Ishikawa (cell line): Measurements from ENCODE around the gene MVK.

Experiments used
- CEBPB ChIP-seq: IDR thresholded peaks from 2 replicates; pipeline ENCODE4 v1.6.1; 2012
- EP300 ChIP-seq: IDR thresholded peaks from 2 replicates; pipeline ENCODE4 v1.6.1; 2012; ENCODE audit warnings: borderline replicate concordance
- FOXM1 ChIP-seq: IDR thresholded peaks from 2 replicates; pipeline ENCODE4 v1.6.1; 2012; ENCODE audit warnings: low read depth, borderline replicate concordance
- TAF1 ChIP-seq: IDR thresholded peaks from 2 replicates; pipeline ENCODE4 v1.6.1; 2012; ENCODE audit warnings: low read depth, mild to moderate bottlenecking
- TCF12 ChIP-seq: IDR thresholded peaks from 2 replicates; pipeline ENCODE4 v1.6.1; 2012; ENCODE audit warnings: low read depth
- YY1 ChIP-seq: IDR thresholded peaks from 2 replicates; pipeline ENCODE4 v1.6.1; 2012; ENCODE audit warnings: low read depth

- TF ChIP-seq FOXM1 (no peak), EP300 (no peak), TAF1 (no peak), CEBPB (no peak), YY1 (no peak), TCF12 (no peak)
Observed at GRCh38 chr12:109566424-109566823, 7.2 kb upstream of the MVK start.
